NCI-H1417 treated with DMSO at 0.1 percent for 48 hours (cell line): ENCODE results near the gene HERC5.
"Not testable (repeated sequence)": the region's sequence is repeated elsewhere in the genome, so short reads cannot be mapped to it uniquely, and the experiment has no call there.

ENCODE experiments used
- DNase-seq: peaks from one replicate; lab custom pipeline; 2025; lab: John Stamatoyannopoulos, UW

Gene HERC5

DNA sequence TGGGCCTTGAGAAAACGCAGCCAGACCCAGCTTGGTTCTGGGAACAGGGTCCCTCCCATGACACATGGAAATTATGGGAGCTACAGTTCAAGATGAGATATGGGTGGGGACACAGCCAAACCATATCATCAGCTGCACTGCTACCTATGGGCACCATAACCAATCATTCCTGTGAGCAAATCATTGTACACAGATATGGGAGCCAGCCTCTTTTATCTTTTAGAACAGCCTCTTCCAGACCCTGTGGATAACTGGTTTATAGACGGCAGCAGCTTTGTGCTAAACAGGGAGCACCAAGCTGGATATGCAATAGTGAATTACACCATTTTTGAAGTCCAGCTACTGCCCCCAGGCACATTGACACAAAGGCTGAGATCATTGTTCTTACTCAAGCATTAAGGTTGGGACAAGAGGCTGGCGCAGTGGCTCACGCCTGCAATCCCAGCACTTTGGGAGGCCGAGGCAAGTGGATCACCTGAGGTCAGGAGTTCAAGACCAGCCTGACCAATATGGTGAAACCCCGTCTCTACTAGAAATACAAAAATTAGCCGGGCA lies 8.6 kb upstream of the HERC5 start:
- not testable (repeated sequence) for DNase-seq

DNA sequence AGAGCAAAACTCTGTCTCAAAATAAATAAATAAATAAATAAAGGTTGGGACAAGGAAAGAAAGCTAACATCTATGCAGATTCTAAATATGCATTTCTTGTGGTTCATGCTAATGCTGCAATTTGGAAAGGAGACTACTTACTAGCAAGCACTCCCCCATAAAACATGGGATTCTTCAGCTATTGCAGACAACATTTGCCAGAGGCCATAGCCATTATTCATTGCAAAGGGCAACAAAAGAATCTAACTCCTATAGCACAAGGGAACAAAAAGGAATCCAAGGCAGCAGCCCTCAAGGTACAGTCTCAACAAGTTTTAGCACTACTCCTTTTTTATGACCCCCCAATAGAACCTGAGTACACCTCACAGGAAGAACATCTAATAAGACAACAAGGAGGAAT lies 8.0 kb upstream of the HERC5 start:
- no peak for DNase-seq

DNA sequence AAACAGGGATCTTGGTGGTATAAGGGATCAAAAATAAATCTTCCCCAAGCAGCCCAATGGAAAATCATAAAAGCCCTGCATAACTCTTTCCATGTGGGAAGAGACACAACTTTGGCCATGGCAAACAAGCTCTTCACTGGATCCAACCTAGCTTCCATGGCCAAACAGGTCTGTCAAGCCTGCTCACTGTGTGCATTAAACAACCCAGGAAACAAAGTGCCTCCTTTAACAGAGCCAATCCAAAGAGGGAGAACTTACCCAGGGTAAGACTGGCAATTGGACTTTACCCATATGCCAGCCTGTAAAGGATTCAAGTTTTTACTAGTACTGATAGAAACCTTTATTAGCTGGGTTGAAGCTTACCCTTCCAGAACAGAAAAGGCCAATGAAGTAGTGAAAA lies 7.6 kb upstream of the HERC5 start:
- DNase-seq: no peak

DNA sequence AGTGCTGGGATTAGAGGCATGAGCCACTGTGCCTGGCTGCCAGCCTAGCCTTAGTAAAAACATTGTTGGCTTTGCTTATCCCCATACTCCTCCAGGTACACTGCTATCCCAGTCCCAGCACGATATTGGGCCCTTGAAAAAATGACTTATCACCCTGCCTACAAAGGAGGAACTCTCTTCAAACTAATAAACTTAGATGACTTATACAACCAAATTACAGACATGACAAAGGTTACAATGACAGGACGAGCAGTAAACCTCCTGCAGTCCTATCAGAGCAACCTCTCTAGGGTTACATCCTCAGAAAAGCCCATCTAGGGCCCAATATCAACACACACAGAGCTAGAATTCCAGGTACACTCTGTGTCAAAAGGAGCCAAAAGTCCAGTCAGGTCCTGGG lies 5.7 kb upstream of the HERC5 start:
- DNase-seq: no peak

DNA sequence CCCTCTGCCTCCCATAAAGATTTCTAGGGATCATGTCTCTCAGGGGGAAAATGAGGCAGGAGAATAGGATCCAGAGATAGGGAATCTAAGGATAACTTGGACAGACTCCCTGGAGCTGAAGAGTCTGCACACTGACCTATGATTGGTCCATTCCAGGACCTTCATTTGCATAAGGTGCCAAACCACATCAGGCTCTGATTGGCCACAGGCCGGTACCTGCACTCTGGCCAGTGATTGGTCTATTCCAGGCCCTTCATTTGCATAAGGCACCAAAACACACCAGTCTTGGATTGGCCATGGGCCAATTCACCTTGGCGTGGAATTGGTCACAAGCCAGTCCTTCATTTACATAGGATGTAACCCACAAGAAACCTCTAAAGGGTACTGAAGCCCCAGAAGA lies 4.0 kb upstream of the HERC5 start:
- no peak for DNase-seq

DNA sequence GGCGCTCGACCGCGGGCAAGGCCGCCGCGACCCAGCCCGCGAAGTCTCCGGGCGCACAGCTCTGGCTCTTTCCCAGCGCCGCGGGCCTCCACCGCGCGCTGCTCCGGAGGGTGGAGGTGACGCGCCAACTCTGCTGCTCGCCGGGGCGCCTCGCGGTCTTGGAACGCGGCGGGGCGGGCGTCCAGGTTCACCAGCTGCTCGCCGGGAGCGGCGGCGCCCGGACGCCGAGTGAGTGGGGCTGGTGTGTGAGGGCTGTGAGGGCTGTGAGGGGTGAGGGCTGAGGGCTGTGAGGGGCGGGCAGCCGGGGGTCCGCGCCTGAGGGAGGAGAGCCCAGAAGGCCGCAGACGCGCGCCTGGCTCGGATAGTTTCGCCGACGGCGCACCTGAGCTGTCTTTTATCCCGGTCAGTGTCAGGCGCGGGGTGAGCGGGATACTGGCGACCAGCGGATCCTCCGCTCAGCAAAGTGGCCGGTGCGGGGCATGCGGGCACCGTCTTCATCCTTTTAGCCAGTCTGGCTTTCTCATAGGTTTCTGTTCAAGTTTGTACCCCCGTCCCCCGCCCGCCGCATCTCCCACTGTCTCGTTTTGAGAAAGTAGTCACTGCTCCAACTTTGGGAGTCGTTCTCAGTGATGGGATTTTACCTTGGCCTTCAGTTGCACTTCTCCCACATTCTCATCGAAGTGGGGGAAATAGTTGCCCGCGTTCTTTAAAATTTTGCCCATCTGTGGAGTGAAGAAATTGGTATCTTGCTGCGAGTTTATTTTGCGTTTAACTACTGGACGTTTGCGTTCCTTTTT lies 586 bp downstream of the HERC5 start:
- DNase-seq: no peak

DNA sequence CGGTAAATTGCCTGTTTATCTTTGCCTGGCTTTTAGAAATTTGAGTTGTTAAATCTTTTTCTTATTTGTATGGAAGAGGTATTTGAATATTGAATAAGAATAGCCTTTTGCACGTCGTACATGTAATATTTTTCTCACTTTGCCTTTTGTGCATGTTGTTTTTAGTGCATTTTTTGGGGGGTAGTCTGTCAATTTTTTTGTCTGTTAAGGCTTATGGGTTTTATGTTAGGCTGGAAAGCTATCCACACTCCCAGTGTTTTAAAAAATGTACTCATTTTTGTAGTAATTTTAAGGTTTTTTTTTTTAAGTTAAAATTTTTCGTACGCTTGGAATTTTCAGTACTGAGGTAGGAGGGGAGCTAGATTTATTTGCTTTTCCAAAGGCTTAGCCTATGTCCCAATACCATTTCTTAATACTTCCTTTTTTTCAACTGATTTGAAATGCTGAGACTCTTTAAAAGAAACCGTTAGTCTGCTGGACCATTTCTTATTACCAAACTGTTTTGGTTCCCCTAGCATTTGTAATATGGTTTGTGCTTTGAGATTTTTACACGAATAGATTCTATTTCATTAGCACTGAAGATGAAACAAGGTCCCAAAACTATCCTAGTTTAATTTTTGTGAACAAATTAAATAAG lies 1.3 kb downstream of the HERC5 start:
- no peak for DNase-seq

DNA sequence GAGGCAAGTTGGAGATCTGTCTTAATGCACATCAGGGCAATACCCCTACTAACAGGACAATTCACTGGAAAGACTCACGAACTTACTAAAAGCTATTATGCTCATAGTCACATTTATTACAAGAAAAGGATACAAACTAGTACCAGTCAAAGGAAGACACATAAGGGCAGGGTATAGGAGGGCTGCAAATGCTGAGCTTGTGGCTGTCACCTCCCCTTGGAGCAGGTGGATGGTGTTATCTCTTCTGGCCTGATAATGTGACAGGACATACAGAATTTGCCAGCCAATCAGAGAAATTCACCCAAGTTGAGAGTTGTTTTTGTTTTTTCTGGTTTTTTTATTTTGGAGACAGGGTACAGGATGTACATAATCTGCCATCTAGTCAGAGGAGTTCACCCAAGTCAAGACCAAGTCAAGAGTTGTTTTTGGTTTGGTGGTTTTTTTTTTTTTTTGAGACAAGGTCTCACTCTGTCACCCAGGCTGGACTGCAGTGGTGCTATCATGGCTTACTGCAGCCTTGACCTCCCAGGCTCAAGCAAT lies 8.8 kb downstream of the HERC5 start:
- DNase-seq: no peak

DNA sequence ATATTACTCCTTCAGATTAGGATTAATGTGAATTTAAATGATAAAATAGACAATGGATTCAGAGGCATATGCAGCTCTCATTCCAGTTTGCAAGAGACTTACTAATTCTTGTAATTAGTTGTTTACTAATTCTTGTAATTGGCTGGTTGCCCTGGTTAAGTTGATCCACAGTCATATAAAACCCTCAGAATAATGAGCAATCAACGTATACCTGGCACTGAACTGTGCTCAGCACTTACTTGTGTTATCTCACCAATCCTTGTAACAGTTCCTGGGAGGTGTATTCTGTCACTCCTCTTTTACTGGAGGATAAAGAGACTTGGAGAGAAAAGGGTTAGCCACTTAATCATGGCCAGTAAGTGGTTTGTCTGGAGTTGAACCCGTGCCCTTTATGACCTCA lies 10.5 kb downstream of the HERC5 start:
- DNase-seq: no peak

DNA sequence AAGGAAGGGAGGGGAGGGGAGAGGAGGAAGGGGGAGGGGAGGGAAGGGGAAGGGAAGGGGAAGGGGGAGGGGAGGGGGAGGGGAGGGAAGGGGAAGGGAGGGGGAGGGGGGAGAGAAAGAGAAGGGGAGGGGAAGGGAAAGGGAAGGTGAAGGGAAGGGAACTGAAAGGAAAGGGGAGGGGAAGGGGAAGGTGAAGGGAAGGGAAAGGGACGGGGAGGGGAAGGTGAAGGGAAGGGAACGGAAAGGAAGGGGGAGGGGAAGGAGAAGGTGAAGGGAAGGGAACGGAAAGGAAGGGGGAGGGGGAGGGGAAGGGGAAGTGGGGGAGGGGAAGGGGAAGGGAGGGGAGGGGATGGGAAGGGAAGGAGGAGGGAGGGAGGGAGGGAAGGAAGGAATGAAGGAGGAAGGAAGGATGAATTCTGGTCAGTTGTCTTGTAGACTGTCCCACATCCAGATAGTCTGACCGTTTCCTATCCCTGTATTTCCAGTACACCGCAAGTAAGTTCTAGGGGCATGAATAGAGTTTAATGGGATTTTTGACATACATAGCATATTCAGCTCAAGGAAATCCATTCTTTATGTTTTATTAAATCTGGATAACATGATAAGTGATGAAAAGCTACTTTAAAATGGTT lies 20.4 kb downstream of the HERC5 start:
- DNase-seq: no peak

DNA sequence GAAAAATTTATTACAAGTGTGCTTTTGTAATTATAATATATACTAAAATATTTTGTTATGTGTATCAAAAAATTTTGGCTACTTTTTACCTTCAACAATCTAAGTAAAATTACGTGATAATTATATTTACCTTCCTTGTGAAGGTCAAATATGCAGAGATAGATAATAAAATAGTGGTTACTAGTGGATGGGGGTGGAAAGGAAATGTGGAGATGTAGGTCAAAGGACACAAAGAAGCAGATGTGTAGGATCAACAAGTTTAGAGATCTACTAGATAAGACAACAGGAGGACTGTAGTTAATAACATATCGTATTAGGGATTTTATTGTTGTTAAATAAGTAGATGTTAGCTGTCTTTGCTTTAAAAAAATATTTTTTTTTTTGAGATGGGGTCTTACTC lies 21.3 kb downstream of the HERC5 start:
- DNase-seq: no peak

DNA sequence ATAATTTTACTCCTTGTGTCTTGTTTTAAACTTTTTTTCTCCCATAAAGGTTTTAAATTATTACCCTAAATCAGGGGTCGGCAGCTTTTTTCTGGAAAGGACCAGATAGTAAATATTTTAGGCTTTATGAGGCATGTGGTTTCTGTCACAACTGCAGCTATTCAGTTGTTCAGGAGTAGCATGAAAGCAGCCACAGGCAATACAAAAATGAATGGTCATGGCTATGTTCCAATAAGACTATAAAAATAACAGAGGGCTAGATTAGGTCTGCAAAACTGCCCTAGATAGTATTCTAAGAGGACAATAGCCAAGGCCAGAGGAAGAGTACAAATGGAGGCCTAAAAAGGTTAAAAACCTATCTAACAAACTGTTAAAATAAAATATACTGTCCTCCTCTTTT lies 24.6 kb downstream of the HERC5 start:
- no peak for DNase-seq

DNA sequence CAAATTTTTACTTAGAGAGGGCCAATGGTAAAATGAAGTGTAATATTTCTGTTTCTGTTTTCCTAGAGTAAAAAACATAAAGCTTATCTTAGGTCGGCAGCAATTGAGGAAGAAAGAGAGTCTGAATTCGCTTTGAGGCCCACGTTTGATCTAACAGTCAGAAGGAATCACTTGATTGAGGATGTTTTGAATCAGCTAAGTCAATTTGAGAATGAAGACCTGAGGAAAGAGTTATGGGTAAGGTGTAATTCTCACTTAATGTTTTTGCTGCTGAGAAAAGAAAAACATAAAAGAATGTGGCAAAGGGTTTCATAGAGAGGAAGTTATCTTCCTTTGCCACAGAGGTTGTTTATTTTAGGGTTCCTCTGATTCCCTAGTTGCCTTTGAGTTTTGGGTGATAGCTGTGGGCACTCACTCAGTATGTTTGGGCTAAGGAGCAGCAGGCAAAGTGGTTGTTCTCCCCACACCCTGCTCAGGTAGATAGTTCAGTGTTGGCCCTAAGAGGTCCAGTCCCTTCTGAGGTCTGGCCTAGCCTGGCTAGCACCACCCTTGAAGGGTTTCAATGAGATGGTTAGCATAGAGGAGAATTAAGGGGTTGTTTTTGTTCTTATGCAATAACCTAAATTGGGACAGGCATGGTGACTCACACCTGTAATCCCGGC lies 32.3 kb downstream of the HERC5 start:
- no peak for DNase-seq

DNA sequence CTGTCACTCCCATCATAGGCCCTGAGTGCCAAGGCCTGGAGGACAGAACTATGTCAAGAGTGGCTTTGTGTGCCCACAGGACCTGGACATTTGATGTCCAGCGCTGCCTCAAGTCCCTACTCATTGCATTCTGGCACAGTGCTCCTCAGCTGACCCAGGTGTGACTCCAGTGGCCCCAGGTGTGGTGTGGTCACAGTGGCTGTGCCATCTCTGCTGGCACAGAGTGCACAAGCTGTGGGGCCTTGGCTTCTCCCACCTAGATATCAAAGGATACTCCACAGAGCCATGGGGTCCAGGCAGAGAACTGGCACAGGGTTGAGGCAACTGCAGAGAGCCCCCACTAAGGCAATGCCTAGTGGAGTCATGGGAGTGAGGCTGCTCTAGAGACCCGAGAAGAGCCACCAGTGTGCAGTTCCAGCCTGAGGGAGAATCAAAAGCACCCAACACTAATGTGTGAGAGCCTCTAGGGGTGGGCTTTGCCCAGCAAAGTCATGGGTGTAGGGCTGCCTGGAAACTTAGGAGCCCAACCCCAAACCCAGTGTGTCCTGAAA lies 41.0 kb downstream of the HERC5 start:
- DNase-seq: no peak

DNA sequence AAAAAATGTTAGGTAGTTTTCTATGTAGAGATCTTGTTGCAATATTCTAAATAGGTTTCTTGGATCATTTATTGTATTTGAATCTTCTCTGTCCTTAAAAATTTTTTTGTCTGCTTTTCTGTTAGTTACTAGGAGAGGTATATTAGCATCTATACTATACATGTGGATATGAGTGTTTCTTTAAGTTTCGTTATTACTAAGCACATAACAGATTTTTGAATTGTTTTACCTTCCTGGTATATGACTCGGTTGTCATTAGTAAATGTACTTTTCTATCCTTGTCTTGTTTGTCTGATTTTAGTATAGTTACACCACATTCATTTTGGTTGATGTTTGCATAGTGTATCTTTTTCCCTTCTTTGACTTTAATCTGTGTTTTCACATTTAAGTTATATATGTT lies 46.4 kb downstream of the HERC5 start:
- DNase-seq: no peak

DNA sequence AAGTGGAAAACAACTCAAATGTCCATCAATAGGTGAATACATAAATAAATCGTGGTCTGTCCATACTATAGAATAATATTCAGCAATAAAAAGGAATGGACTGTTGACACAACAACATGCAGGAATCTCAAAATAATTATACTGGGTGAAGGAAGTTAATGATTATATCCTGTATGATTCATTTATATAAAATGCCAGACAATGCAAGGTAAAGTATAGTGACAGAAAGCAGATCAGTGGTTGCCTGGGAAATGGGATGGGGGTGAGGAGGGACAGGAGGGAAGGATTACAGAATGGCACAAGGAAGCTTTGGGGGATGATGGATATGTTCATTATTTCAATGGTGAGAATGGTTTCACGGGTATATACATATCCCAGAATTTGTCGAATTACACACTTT lies 54.3 kb downstream of the HERC5 start:
- no peak for DNase-seq

DNA sequence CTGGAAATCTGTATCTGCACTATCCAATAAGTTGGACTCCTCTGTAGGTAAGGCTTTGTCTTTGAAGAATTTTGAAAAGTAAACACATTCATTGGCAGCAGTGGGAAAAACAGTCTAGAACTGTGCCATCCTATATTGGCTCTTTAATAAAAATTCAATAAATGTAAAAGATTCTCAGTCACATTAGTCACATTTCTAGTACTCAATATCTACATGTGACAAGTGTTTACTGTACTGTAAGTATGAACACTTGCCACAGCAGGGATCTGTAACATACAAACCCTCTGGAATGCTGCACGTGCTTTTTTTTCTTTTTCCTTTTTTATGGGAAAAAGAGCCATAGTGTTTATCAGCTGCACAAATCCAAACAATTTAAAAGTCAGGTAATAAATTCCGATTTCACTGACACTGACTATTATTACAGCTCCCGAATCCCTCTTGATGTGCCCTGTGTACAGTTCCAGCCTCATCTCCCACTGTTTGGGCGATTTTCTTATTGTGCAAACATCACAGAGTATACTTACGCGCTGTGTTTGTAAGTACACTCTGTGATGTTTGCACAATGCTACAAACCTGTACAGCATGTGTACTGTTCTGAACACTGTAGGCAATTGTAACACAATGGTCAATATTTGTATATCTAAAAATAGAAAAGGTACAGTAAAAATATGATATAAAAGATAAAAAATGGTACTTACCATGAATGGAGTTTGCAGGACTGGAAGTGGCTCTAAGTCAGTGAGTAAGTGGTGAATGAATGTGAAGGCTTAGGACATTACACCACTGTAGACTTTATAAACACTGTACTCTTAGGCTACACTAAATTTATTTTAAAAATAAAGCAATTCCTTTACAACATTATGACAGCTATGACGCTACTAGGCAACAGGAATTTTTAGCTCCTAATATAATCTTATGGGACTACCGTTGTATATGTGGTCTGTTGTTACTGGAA lies 57.9 kb downstream of the HERC5 start:
- DNase-seq: peak; percentile 62

DNA sequence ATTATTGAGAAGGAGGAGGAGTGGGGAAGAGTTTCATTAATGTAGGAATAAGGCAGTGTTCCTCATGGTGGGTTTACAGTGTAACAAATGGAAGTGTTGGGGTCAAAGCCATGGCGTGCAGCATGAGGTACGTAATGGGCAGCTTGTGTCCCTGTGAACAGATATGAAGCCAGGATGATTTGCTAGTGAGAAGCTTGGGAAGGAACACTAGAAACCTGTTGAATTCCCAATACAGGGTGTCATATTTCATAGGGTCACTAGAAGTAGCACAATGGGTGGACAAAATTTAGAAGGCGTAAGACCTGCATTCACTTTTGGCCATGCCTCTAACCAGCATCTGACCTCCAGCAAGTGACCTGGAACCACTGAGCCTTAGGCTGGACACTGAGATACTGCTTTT lies 59.8 kb downstream of the HERC5 start:
- DNase-seq: no peak

DNA sequence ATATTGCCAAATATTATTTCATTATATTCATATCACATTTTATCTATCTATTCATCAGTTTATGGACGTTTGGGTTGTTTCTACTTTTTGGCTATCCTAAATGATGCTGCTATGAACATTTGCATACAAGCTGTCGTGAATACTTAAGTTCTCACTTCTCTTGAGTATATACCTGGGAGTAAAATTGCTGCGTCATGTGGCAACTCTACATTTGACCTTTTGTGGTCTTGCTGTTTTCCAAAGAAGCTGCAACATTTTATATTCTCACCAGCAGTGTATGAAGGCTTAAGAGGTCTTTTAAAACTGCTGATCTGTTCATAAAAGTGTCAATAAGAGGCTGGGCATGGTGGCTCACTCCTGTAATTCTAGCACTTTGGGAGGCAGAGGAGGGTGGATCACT lies 60.9 kb downstream of the HERC5 start:
- DNase-seq: no peak

DNA sequence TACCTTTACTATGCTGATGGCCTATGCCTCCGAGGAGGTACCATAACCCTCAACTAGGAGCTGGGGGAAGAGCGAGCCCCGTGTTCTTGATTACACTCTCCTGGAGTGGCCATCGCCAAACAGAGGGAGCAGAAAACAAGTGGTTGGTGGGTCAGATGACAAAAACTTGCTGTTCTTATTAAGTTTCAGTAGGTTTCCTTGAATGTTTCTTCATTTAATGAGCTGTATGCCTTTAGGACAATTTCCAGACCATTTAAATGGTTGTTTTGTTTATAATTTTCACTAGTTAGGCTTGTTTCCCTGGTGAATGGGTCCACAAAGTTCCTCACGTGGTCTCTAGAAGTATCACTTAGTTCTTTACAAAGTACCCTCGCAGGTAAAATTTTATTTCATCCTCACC lies 62.0 kb downstream of the HERC5 start:
- no peak for DNase-seq
